CD4-positive, alpha-beta T cell treated with Interleukin-2 at 100 ng/mL for 4 hours (primary cell): ENCODE measurements around the gene GPR25.

Experiments
- DNase-seq: peaks from one replicate; pipeline ENCODE4 v3.0.0-alpha.2; 2020; ENCODE audit warnings: low spot score

The GPR25 gene

GRCh38 chr1:200916152-200916551 lies 43.4 kb downstream of the GPR25 start:
- no peak for DNase-seq

DNA sequence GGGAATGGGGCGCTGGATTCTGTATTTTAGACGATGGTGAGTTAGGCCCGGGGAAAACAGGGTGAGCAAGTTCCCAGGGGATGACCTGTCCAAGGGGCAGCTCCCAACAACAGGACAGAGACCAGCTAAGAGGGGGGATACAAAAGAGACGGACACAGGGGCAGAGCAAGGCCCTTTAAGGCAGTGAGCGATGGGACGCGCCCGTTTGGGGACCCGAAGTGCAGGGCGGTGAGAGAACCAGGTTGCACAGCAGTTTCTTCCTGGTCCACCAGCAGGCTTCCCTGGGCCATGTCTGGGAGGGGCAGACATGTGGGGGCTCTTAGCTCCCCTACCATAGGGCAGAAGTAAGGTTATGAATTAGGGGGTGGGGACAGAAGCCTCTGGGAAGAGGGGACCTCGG lies 43.9 kb downstream of the GPR25 start:
- no peak for DNase-seq

DNA sequence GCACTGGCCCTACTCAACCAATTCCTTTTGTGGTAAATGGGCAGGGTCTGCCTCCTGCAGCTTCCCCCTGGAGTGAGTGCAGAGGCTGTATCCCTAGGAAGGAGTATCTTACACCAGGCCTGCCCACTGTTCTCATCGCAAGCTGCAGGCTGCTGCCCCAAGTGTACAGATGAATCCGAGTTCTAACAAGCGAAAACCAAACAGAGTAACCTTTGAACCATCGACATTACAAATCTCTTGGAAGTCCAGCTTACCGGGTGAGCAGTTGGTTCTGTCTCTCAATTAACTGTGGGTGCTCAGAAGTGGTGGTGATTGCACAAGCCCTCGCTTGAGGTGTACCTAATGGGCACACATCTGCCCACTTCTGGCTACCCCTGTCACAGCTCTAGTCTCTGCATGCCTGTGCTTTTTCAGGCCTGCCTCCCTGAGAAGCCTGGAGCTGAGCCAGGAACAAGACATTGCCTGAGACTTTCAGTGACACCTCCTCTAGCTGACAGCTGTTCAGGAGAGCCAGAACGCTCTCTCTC lies 44.6 kb downstream of the GPR25 start:
- DNase-seq, result no peak

DNA sequence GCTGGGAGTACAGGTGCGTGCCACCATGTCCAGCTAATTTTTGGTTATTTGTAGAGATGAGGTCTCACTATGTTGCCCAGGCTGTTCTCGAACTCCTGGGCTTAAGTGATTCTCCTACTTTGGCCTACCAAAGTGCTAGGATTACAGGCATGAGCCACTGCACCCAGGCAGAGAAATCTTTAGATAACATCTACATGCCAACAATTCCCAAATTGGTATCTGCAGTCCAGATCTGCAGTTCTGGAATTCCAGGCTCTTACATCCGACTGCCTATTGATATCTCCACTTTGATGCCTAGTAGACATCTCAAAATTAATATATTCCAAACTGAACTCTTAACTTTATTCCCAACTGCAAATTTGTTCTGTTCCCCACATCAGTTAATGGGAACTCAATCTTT lies 45.2 kb downstream of the GPR25 start:
- DNase-seq, result no peak

DNA sequence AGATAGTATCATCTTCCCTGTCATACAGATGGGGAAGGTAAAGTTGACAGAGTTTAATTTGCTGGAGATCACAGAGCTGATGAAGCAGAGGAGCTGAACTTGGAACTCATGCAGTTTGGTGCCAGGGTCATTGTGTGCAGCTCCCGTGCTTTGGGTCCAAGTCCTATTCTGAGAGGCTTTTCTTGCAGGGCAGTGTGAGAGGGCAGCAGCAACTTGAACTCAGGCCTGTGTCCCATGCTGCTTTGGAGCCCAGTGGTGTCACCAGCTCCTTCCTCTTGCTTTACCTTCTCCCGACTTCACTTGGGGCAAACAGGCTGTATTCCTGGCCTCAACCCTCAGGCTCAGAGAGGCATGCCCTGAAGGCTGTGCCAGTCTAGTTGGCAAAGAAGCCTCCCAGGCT lies 46.6 kb downstream of the GPR25 start:
- no peak for DNase-seq

GRCh38 chr1:200921571-200922110 lies 48.9 kb downstream of the GPR25 start:
- no peak for DNase-seq

GRCh38 chr1:200922406-200922805 lies 49.6 kb downstream of the GPR25 start:
- no peak for DNase-seq

DNA sequence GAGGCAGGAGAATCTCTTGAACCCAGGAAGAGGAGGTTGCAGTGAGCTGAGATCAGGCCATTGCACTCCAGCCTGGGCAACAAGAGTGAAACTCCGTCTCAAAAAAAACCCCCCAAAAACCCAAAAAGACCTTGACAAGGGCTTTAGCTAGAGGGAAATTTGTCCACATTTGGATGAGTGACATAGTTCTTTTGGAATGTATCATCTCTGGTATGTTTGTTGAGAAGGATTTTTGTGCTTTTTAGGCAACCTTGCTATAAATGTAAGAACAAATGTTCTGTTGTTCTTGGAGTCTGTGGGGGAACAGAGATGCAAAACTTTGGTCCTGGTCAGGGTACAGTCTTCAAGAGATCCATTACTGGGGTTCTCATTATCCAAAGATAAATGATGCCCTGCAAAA lies 50.8 kb downstream of the GPR25 start:
- DNase-seq, result no peak
